IPS DF 6.9 (cell line): ENCODE data around the gene NBPF1.
"Not testable (repeated sequence)": the region's sequence is repeated elsewhere in the genome, so short reads cannot be mapped to it uniquely, and the experiment has no call there.

Experiments
- DNase-seq: peaks from one replicate; pipeline ENCODE4 v3.0.0-alpha.2; 2013; ENCODE audit warnings: low read depth, low spot score
- H3K27ac ChIP-seq: one replicate; pipeline ENCODE4 v1.5.1; 2013; ENCODE audit warnings: low read length, control low read depth
- H3K27me3 ChIP-seq: 2 replicates; pipeline ENCODE4 v1.6.1; 2013; ENCODE audit warnings: mild to moderate bottlenecking, low read length; ENCODE audit not compliant: control insufficient read depth, insufficient read depth
- H3K36me3 ChIP-seq: 2 replicates; pipeline ENCODE4 v1.6.1; 2013; ENCODE audit warnings: low read length; ENCODE audit not compliant: control insufficient read depth, insufficient read depth
- H3K4me1 ChIP-seq: 2 replicates; pipeline ENCODE4 v1.6.1; 2013; ENCODE audit warnings: low read length; ENCODE audit not compliant: control insufficient read depth, insufficient read depth
- H3K4me3 ChIP-seq: 2 replicates; pipeline ENCODE4 v1.5.1; 2013; ENCODE audit warnings: mild to moderate bottlenecking, low read length
- H3K9me3 ChIP-seq: 2 replicates; pipeline ENCODE4 v1.6.1; 2013; ENCODE audit warnings: low read length, inconsistent platforms; ENCODE audit not compliant: control insufficient read depth, insufficient read depth
- WGBS: extraction: QIAGEN DNeasy Blood & Tissue Kit; methylation state at CpG from one replicate; pipeline ENCODE4 v1.1.7; 2013; ENCODE audit warnings: mixed read lengths, missing lambda C conversion rate; ENCODE audit not compliant: insufficient read length, insufficient coverage; 5-methylcytosine and 5-hydroxymethylcytosine counted together

Gene NBPF1

DNA sequence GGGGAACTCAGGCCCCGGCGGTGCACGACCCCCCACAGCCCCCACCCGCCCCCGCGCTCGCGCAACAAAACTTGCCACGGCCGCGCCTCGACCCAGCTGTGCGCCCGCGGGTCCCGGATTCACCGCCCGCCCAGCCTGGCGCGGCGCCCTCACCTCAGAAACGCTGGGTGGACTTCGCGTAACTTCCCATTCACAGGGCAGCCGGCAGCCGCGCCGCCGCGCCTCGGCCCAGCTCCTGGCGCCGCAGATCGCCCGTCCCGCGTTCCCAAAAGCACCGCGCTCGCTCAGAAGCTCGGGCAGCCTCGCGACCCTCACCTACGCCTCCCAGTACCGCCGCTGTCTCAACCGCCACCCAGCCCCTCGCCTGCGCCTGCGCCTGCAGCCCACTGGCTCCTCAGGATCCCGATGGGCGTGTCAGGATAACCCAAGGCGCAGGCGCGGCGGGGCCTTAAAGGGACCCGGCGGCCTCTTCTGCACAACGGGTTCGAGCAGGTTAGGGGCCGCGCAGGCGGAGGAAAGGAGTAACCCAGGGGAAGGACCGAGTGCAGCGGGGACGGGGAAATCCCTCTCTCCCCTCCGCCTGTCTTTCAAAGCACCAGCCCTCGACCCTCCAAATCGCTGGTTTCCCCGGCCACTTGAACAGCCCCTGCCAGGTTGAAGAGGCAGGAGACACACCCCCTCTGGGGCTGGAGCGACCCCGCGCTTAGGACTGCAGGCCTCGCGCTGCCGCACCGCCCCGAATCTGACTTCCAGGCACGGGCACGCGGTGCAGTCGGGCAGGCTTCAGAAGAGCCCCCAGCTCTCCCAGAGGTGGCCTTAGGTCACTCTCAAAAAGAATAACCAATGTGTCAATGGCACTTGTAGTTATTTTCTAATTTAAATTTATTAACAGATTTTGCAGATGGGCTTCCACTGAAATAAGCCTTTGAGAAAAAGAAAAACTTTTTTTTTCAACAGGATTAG, at the start of gene NBPF1:
Gene NBPF1, minus strand, starts transcription at position 380 of the 963 bp plus-strand sequence.
- H3K27ac ChIP-seq = no peak within 1 kb of the TSS

DNA sequence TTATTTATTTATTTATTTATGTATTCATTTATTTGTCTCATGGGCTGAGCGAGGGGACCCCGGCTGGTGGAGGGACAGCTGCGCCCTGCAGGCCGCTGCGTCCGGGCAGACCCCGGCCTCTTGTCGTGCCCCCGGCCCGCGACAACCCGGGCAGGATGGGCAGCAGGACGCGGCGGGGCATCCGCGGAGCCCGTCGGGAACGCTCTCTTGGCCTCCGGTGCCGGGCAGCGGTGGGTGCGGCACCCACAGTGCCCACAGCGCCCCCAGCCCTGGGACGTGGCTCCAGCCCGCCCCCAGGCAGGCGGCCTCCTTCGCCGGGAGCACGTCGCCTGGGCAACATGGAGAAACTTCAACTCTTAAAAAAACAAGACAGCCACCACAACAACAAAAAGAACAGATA, 44.9 kb upstream of the NBPF1 start:
- no CpG with 5 or more reads among the region's 32 CpGs for WGBS
- H3K36me3 ChIP-seq, DNase-seq, H3K27ac ChIP-seq, H3K4me1 ChIP-seq, H3K9me3 ChIP-seq, H3K4me3 ChIP-seq, H3K27me3 ChIP-seq: not testable (repeated sequence)

More for the DNA sequence above, at the start of gene NBPF1:
- Histone ChIP-seq H3K4me3 (peak within 1 kb of the TSS; percentile 35), H3K9me3 (no peaks in the 10 kb centered on the region), H3K27me3 (peaks cover 17% of the 10 kb centered on the region), H3K4me1 (peaks cover 2% of the 10 kb centered on the region; the same call in 1 of the 2 replicates), H3K36me3 (no peaks in the 10 kb centered on the region)
- peak; percentile 100 for DNase-seq
- no CpG with 5 or more reads among the region's 82 CpGs for WGBS

DNA sequence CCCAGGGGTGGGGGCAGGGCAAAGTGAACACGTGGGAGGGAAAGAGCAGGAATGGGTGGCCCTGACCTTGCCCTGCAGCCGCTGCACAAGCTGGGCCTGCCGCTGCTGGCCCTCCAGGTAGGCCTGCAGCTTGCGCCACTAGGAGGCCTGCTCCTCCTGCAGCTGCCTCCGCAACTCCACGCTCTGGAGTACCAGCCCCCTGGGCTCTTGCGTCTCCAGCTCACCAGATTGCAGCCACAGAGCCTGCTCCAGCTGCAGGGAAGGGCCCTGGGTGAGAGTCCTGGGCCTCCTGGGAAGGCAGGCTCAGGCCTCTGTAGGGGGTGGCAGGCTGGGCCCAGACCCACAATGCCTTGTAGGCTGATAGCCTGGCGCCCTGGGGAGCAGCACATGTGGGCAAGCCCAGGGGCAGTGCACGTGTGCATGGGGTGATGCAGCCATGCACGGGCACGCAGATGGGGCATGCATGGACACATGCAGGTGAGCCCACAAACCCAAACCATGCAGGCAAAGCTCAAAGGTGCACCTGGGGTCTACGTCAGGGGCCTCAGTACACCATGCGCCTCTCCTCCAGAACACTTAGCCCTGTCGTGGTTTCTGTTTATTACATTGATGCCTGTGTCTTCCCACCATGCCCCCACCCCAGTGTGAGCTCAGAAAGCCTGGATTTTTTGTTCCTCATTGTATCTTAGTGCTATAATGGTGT, 43.8 kb upstream of the NBPF1 start:
- not testable (repeated sequence) for H3K4me1 ChIP-seq, H3K4me3 ChIP-seq, H3K27me3 ChIP-seq, DNase-seq, H3K36me3 ChIP-seq, H3K27ac ChIP-seq, H3K9me3 ChIP-seq
- no CpG with 5 or more reads among the region's 14 CpGs for WGBS

DNA sequence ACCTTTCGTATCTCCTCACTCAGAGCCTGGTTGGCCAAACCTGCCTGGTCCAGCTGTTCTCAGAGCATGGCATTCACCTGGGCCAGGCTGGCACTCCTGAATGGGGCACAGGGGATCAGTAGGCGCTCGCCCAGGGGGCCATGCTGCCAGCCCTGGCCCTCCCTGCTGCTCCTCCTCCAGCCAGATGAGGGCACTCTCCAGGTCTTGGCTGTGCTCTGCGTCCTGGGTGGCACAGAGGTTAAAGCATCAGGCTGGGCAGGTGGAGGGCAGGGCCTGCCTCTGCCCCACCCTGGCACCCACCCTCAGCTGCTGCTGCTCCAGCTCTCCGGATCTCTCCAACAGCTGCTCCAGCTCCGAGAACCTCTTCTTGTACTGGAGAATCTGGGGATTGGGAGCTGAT, 43.2 kb upstream of the NBPF1 start:
- not testable (repeated sequence) for DNase-seq, H3K4me1 ChIP-seq, H3K4me3 ChIP-seq, H3K9me3 ChIP-seq, H3K27me3 ChIP-seq, H3K36me3 ChIP-seq, H3K27ac ChIP-seq
- WGBS = no CpG with 5 or more reads among the region's 6 CpGs

DNA sequence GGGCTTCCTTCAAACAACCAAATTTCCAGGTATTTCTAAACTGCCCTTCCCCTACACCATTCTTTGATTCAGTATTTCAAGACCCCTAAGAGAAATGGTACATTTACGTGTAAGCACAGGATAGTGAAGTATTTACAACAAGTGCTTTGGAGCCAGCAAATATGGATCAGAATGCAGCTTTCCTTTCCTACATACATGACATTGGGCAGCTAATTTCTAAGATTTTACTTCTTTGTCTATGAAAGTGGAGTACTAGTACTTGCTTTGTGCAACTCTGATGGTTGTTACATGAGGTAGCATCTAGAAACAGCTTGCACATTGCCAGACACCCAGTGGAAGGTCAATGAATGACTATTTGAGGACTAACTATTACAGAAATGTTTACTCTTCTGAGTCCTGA, 38.2 kb upstream of the NBPF1 start:
- not testable (repeated sequence) for H3K27me3 ChIP-seq, H3K4me1 ChIP-seq, DNase-seq, H3K36me3 ChIP-seq, H3K27ac ChIP-seq, H3K9me3 ChIP-seq, H3K4me3 ChIP-seq
- no CpG with 5 or more reads among the region's 1 CpG for WGBS

DNA sequence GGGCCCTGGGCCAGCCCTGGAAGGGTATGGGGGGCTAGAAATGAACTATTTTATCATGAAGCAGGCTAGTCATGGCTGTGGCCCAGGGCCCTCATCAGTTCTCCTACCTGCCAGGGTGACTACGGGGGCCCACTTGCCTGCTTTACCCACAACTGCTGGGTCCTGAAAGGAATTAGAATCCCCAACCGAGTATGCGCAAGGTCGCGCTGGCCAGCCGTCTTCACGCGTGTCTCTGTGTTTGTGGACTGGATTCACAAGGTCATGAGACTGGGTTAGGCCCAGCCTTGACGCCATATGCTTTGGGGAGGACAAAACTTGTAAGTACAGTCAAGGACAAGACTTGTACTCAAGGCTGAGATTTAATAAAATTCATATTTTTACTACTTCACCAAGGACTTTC, 36.6 kb upstream of the NBPF1 start:
- WGBS = no CpG with 5 or more reads among the region's 9 CpGs
- not testable (repeated sequence) for DNase-seq, H3K9me3 ChIP-seq, H3K36me3 ChIP-seq, H3K4me3 ChIP-seq, H3K4me1 ChIP-seq, H3K27me3 ChIP-seq, H3K27ac ChIP-seq

DNA sequence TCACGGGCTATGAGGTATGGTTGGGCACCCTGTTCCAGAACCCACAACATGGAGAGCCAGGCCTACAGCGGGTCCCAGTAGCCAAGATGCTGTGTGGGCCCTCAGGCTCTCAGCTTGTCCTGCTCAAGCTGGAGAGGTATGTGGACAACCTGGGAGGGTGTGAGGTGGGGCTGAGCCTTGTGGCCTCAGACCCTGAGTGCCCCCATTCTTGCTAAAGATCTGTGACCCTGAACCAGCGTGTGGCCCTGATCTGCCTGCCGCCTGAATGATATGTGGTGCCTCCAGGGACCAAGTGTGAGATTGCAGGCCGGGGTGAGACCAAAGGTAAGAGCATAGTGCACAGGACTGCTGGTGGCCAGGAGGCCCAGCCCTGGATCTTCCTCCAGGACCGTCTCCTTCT, 36.0 kb upstream of the NBPF1 start:
- not testable (repeated sequence) for H3K4me1 ChIP-seq, H3K9me3 ChIP-seq, H3K4me3 ChIP-seq, H3K36me3 ChIP-seq, H3K27me3 ChIP-seq, H3K27ac ChIP-seq, DNase-seq
- WGBS = no CpG with 5 or more reads among the region's 6 CpGs

DNA sequence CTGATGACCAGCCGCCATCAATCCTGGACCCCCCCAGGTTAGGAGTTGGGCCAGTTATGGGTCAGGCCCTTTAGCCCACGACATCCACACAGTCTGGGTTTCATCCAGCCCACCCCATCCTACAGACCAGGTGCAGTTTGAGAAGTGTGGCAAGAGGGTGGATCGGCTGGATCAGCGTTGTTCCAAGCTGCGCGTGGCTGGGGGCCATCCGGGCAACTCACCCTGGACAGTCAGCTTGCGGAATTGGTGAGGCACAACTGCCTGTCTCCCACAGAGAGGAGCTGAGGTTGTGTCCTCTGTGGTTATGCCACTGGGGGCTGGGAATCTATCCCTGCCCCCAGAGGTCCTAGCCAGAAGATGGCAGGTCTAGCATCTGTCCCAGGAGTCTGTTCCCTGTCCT, 35.4 kb upstream of the NBPF1 start:
- H3K9me3 ChIP-seq, H3K36me3 ChIP-seq, H3K27me3 ChIP-seq, DNase-seq, H3K4me1 ChIP-seq, H3K4me3 ChIP-seq, H3K27ac ChIP-seq: not testable (repeated sequence)
- WGBS = no CpG with 5 or more reads among the region's 8 CpGs

DNA sequence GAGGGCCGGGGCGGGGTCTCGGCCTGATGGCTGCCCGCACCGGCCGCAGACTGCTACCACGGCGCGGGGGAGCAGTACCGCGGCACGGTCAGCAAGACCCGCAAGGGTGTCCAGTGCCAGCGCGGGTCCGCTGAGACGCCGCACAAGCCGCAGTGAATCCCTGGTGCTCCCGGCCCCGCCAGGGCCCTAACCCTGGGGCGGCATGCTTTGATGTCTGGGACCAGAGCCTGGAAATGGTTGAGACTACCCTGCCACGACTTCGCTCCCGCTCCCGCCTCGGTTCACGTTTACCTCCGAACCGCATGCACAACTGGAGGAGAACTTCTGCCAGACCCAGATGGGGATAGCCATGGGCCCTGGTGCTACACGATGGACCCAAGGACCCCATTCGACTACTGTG, 34.9 kb upstream of the NBPF1 start:
- DNase-seq, H3K27ac ChIP-seq, H3K27me3 ChIP-seq, H3K4me3 ChIP-seq, H3K9me3 ChIP-seq, H3K4me1 ChIP-seq, H3K36me3 ChIP-seq: not testable (repeated sequence)
- no CpG with 5 or more reads among the region's 32 CpGs for WGBS

DNA sequence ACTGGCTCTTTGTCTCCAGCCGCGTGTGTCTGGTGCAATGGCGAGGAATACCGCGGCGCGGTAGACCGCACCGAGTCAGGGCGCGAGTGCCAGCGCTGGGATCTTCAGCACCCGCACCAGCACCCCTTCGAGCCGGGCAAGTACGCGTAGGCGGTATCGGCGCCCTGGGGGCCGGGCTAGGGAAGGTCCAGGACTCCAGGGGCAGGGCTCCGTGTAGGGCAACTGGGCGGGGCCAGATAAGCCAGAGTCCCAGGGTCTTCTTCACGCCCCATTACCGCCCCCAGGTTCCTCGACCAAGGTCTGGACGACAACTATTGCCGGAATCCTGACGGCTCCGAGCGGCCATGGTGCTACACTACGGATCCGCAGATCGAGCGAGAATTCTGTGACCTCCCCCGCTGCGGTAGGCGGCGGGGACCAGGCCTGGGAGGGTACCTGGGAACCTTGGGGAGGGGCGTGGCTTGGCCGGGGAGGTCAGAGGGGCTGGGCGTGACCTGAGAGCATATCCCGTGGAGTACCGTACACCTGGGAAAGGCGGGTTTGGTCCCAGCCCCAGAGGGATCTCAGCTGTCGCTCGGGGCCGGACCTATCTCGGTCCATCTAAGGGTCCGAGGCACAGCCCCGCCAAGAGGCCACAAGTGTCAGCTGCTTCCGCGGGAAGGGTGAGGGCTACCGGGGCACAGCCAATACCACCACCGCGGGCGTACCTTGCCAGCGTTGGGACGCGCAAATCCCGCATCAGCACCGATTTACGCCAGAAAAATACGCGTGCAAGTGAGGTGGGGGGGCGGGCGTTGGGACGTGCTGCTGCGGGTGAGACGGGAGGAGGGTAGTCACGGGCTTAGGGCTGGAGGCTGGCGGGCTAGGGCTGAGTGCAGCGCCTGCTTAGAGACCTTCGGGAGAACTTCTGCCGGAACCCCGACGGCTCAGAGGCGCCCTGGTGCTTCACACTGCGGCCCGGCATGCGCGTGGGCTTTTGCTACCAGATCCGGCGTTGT, 34.1 kb upstream of the NBPF1 start:
- not testable (repeated sequence) for DNase-seq, H3K9me3 ChIP-seq, H3K36me3 ChIP-seq, H3K27me3 ChIP-seq, H3K4me1 ChIP-seq, H3K27ac ChIP-seq
- no CpG with 5 or more reads among the region's 84 CpGs for WGBS
- H3K4me3 ChIP-seq = peak overlapping the region; percentile 33; the same call in 1 of the 2 replicates
